HepG2 (cell line): Measurements from ENCODE around the gene FCHSD1. TPM values are rescaled to one million over a fixed set of nuclear protein-coding genes. Genes with fewer than 3 reads are reported as not detected.
"Not testable (repeated sequence)": the region's sequence is repeated elsewhere in the genome, so short reads cannot be mapped to it uniquely, and the experiment has no call there.

Experiments used
- ATAC-seq: fragments of 200-7000 bp; cut with Tn5 transposase; 3 replicates; pipeline ENCODE4 v1.9.1; 2020; ENCODE audit warnings: mild to moderate bottlenecking, moderate library complexity
- BruUV-seq: library from RNA; stranded (reverse); fragments of 400-500 nt; replicated peaks from 2 replicates; lab custom pipeline; 2021; lab: Mats Ljungman, UMichigan
- CTCF ChIA-PET: fragments of 300-600 bp; formaldehyde crosslinking; extraction: SDS; loops from one replicate; lab custom pipeline; 2021; ENCODE audit warnings: low total read pairs, inconsistent platforms, low intra/inter-chr PET ratio; lab: Yijun Ruan, JAX
- POLR2A ChIA-PET: fragments of 350-600 bp; sonication (Branson Sonifier 250); formaldehyde crosslinking; loops from one replicate; lab custom pipeline; 2020; ENCODE audit warnings: antibody characterized with exemption, inconsistent platforms; lab: Yijun Ruan, JAX
- DNase-seq: peaks from one replicate; pipeline ENCODE4 v3.0.0-alpha.2; 2015; ENCODE audit warnings: low spot score
- FAIRE-seq: peaks from 3 replicates; lab custom pipeline; 2011; peaks lifted over from hg19 to GRCh38; lab: Jason Lieb, UNC
- H2AFZ ChIP-seq: one replicate; pipeline ENCODE4 v1.6.1; 2011; ENCODE audit warnings: low read length, inconsistent platforms
- H3K27ac ChIP-seq: fragments of 300-600 bp; 3 replicates; pipeline ENCODE4 v1.8.0; 2011; ENCODE audit warnings: mixed run types, mild to moderate bottlenecking, mixed read lengths, low read length, inconsistent platforms; ENCODE audit not compliant: insufficient read depth; ENCODE audit errors: extremely low read length
- H3K27me3 ChIP-seq, 2 experiments: fragments of 200-600 bp in 1 of 2; 2 replicates in 1 of 2; 3 replicates in 1 of 2; pipeline versions ENCODE4 v1.6.0 to v1.8.0; 2011; ENCODE audit warnings: low read length in 2 of 2, mild to moderate bottlenecking in 2 of 2, moderate library complexity in 2 of 2, inconsistent platforms in 1 of 2; ENCODE audit not compliant: insufficient read depth in 2 of 2, control insufficient read depth in 1 of 2
- H3K36me3 ChIP-seq, 2 experiments: fragments of 200-600 bp in 1 of 2; replicated peaks in 1 of 2; 2 replicates in 1 of 2; 3 replicates in 1 of 2; pipeline versions ENCODE4 v1.5.1 to v1.8.0; 2011; ENCODE audit warnings: low read length in 2 of 2, inconsistent platforms in 1 of 2; ENCODE audit not compliant: insufficient read depth in 2 of 2, control insufficient read depth in 1 of 2
- H3K4me1 ChIP-seq: 2 replicates; pipeline ENCODE4 v1.5.1; 2012; ENCODE audit warnings: low read length, inconsistent platforms; ENCODE audit not compliant: insufficient read depth
- H3K4me2 ChIP-seq: 2 replicates; pipeline ENCODE4 v1.6.0; 2011; ENCODE audit warnings: low read depth, low read length, inconsistent platforms
- H3K4me3 ChIP-seq, 3 experiments: fragments of 200-600 bp in 1 of 3; sonication (generic), shearing (Covaris generic) in 1 of 3; replicated peaks in 1 of 3; 2 replicates each; pipeline ENCODE4 v1.5.1; 2011 to 2016; ENCODE audit warnings: low read length in 3 of 3, inconsistent platforms in 2 of 3, low read depth in 2 of 3, mild to moderate bottlenecking in 2 of 3, control low read depth in 1 of 3, mixed read lengths in 1 of 3; ENCODE audit not compliant: insufficient read depth in 1 of 3
- H3K79me2 ChIP-seq: one replicate; pipeline ENCODE4 v1.6.1; 2011; ENCODE audit warnings: low read length, inconsistent platforms; ENCODE audit not compliant: insufficient read depth
- H3K9ac ChIP-seq: 2 replicates; pipeline ENCODE4 v1.6.0; 2011; ENCODE audit warnings: mild to moderate bottlenecking, low read depth, low read length, inconsistent platforms; ENCODE audit not compliant: insufficient read depth
- H3K9me3 ChIP-seq: 2 replicates; pipeline ENCODE4 v1.5.1; 2012; ENCODE audit warnings: mild to moderate bottlenecking, low read length
- H4K20me1 ChIP-seq: 2 replicates; pipeline ENCODE4 v1.6.0; 2011; ENCODE audit warnings: inconsistent platforms, mild to moderate bottlenecking, low read length, moderate library complexity; ENCODE audit not compliant: insufficient read depth
- KLF13 ChIP-seq: sonication (generic); formaldehyde crosslinking; IDR thresholded peaks from 2 replicates; pipeline ENCODE4 v1.4.0; 2020; ENCODE audit warnings: mild to moderate bottlenecking, missing genetic modification reagents
- NCOR1 ChIP-seq: fragments of 200-600 bp; sonication (generic); IDR thresholded peaks from 2 replicates; pipeline ENCODE4 v1.7.0; 2017; ENCODE audit warnings: antibody characterized with exemption, low read length, borderline replicate concordance
- NFKBIZ ChIP-seq: IDR thresholded peaks from 2 replicates; pipeline ENCODE4 v1.6.1; 2018; ENCODE audit warnings: missing genetic modification reagents, missing compliant biosample characterization
- NR3C1 ChIP-seq: sonication (generic); formaldehyde crosslinking; IDR thresholded peaks from 2 replicates; pipeline ENCODE4 v1.4.0; 2020; ENCODE audit warnings: missing genetic modification reagents
- PRMT3 ChIP-seq: sonication (generic); formaldehyde crosslinking; IDR thresholded peaks from 2 replicates; pipeline ENCODE4 v1.8.1; 2022; ENCODE audit warnings: low read depth, mild to moderate bottlenecking, moderate library complexity, missing genetic modification reagents, borderline replicate concordance
- SMAD9 ChIP-seq: sonication (generic); formaldehyde crosslinking; IDR thresholded peaks from 2 replicates; pipeline ENCODE4 v1.5.1; 2020; ENCODE audit warnings: mild to moderate bottlenecking, missing genetic modification reagents
- SNRNP70 ChIP-seq: fragments of 200-400 bp; formaldehyde crosslinking; IDR thresholded peaks from 2 replicates; pipeline ENCODE4 v1.6.1; 2017; ENCODE audit warnings: mild to moderate bottlenecking, low read depth, low read length, moderate library complexity
- ZBTB3 ChIP-seq: sonication (generic); formaldehyde crosslinking; IDR thresholded peaks from 2 replicates; pipeline ENCODE4 v1.4.0; 2020; ENCODE audit warnings: low read depth, mild to moderate bottlenecking, moderate library complexity, missing genetic modification reagents, borderline replicate concordance
- ZMYM3 ChIP-seq: sonication (generic); formaldehyde crosslinking; IDR thresholded peaks from 2 replicates; pipeline ENCODE4 v1.5.1; 2020; ENCODE audit warnings: mild to moderate bottlenecking, missing genetic modification reagents
- ZNF121 ChIP-seq: sonication (generic); formaldehyde crosslinking; IDR thresholded peaks from 2 replicates; pipeline ENCODE4 v1.5.0; 2020; ENCODE audit warnings: mild to moderate bottlenecking, missing genetic modification reagents
- ZNF280D ChIP-seq: sonication (generic); formaldehyde crosslinking; IDR thresholded peaks from 2 replicates; pipeline ENCODE4 v1.5.1; 2020; ENCODE audit warnings: mild to moderate bottlenecking, missing genetic modification reagents
- ZNF776 ChIP-seq: sonication (generic); formaldehyde crosslinking; IDR thresholded peaks from 2 replicates; pipeline ENCODE4 v1.4.0; 2020; ENCODE audit warnings: mild to moderate bottlenecking, missing genetic modification reagents
- WGBS: methylation state at CpG from one replicate; pipeline ENCODE4 v1.1.6; 2017; ENCODE audit warnings: low lambda C conversion rate; 5-methylcytosine and 5-hydroxymethylcytosine counted together
- in situ Hi-C: cut with HindIII; loops from 2 replicates; pipeline ENCODE4 v1.10.0; 2017; ENCODE audit warnings: low pct_unique_long_range_greater_than_20kb; ENCODE audit not compliant: extremely low pct_ligation_motif_present
- intact Hi-C: fragments of 100-400 bp; cut with micrococcal nuclease; formaldehyde crosslinking; loops from one replicate; pipeline ENCODE4 v1.10.0; 2022; ENCODE audit not compliant: unreplicated experiment
- polyA plus RNA-seq, 8 experiments: library from polyadenylated mRNA; depleted of rRNA in 3 of 8; stranded (reverse) in 7 of 8; unstranded in 1 of 8; fragments of >200 nt; fragmentation: Illumina TruSeq in 4 of 8; extraction: Trizol in 4 of 8; gene quantifications; 2 replicates each; pipeline versions ENCODE4 v1.2.1 to v1.2.3, GENCODE V29; 2011 to 2016; ENCODE audit warnings: low read depth in 4 of 8, missing spikeins in 1 of 8, mixed read lengths in 1 of 8; ENCODE audit not compliant: insufficient read depth in 1 of 8
- total RNA-seq, 5 experiments: library from RNA; depleted of rRNA; stranded (reverse); fragments of >200 nt; fragmentation: Illumina TruSeq; extraction: Trizol; gene quantifications; 2 replicates each; pipeline ENCODE4 v1.2.3, GENCODE V29; 2016; ENCODE audit warnings: low read depth in 1 of 5
- TF ChIP-seq, protein P1 (sequence below): sonication (generic); formaldehyde crosslinking; IDR thresholded peaks from 2 replicates; pipeline ENCODE4 v1.5.0; 2020; ENCODE audit warnings: mild to moderate bottlenecking, missing genetic modification reagents

FCHSD1 gene
- total and polyA plus RNA-seq, 2 of the 13 experiments (the other 11 are each of a cell fraction or from before 2014, with no cell fraction given) = 5.5 to 15.4 TPM

DNA sequence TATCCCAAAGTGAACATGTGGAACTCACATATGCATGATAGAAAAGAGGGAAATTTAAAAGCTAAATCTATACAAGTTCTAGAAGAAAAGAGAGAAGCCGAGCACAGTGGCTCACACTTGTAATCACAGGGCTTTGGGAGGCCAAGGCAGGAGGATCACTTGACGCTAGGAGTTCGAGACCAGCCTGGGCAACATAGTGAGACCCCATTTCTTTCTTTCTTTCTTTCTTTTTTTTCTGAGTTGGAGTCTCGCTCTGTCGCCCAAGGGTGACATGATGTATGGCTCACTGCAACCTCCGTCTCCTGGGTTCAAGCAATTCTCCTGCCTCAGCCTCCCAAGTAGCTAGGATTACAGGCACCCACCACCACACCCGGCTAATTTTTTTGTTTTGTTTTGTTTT, 41.3 kb downstream of the FCHSD1 start:
- H2AFZ ChIP-seq, H3K9me3 ChIP-seq, intact Hi-C loops, DNase-seq, ATAC-seq, BruUV-seq, H4K20me1 ChIP-seq, FAIRE-seq, H3K36me3 ChIP-seq, CTCF ChIA-PET, H3K27me3 ChIP-seq, H3K4me3 ChIP-seq, H3K9ac ChIP-seq, in situ Hi-C loops: not testable (repeated sequence)
- Histone ChIP-seq H3K4me1 (peaks cover 91% of the 10 kb centered on the region), H3K27ac (peak overlapping the region; percentile 78), H3K79me2 (peaks cover 91% of the 10 kb centered on the region), H3K4me2 (peak overlapping the region; percentile 81)
- POLR2A ChIA-PET = interaction anchor here (1.0 to 3.9 kb wide), 3 partner anchors 10 to 27 kb away, joined by 3 to 14 read pairs (median 3); partner anchors contain the start of genes HDAC3 and RELL2
- TF ChIP-seq, protein P1, sequence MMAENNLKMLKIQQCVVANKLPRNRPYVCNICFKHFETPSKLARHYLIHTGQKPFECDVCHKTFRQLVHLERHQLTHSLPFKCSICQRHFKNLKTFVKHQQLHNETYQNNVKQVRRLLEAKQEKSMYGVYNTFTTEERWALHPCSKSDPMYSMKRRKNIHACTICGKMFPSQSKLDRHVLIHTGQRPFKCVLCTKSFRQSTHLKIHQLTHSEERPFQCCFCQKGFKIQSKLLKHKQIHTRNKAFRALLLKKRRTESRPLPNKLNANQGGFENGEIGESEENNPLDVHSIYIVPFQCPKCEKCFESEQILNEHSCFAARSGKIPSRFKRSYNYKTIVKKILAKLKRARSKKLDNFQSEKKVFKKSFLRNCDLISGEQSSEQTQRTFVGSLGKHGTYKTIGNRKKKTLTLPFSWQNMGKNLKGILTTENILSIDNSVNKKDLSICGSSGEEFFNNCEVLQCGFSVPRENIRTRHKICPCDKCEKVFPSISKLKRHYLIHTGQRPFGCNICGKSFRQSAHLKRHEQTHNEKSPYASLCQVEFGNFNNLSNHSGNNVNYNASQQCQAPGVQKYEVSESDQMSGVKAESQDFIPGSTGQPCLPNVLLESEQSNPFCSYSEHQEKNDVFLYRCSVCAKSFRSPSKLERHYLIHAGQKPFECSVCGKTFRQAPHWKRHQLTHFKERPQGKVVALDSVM (CRISPR knock-in tag) = peak; percentile 78
- TF ChIP-seq ZNF121 = peak; percentile 87
- 0 out of 2 replicates have a peak, but pooled peaks have one; percentile 11 for TF ChIP-seq ZMYM3 (CRISPR knock-in tag)
- 96% methylated on average over 7 of the region's 7 CpGs for WGBS

DNA sequence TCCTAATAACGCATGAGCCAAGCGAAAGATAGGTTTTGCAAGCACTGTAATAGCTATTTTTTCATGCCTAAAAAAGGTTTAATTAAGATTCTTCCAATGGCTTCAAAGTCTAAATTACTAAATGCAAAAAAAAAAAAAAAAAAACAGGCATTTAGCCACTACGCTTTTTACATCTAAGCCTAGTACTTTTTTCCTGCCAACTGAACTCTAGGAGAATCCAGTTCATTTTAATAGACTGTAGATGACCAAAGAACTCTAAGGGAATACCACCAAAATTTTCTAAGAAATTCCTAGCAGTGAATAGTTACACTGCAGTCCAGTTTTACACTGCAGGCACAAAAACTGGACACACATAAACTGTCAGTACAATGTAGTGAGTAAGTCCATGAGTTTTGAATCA, 42.2 kb downstream of the FCHSD1 start:
- H3K4me2 ChIP-seq = peak overlapping the region; percentile 81
- H3K9ac ChIP-seq = peak overlapping the region; percentile 51
- H2AFZ ChIP-seq = no peak overlapping the region
- peaks cover 91% of the 10 kb centered on the region for H3K4me1 ChIP-seq
- no peaks in the 10 kb centered on the region; the same call in 1 of the 2 replicates for H4K20me1 ChIP-seq
- peak overlapping the region; percentile 78 for H3K27ac ChIP-seq
- intact Hi-C loops = no loop called here
- no peaks in the 10 kb centered on the region for H3K36me3 ChIP-seq
- H3K79me2 ChIP-seq = peaks cover 91% of the 10 kb centered on the region
- 10% methylated on average over 3 of the region's 3 CpGs for WGBS
- DNase-seq (no peak), ATAC-seq (peak; percentile 23; the same call in 2 of the 3 replicates), FAIRE-seq (no peak)
- ChIA-PET CTCF (interaction anchor here (0.9 kb wide), 1 partner anchor 17 kb away, joined by 4 read pairs; no protein-coding TSS in a partner anchor), POLR2A (interaction anchor here (0.8 to 3.9 kb wide), 5 partner anchors 8 to 28 kb away, joined by 3 to 14 read pairs (median 5); partner anchors contain the start of genes DIAPH1, HDAC3 and RELL2)
- no TSS peak for BruUV-seq
- H3K9me3 ChIP-seq = no peaks in the 10 kb centered on the region
- H3K4me3 ChIP-seq = peak overlapping the region; percentile 24 to 49 (median 43); a peak in 5 of 6 replicates
- H3K27me3 ChIP-seq = no peaks in the 10 kb centered on the region
- in situ Hi-C loops = no loop called here
- TF ChIP-seq PRMT3 (no peak), NFKBIZ (CRISPR knock-in tag) (no peak), KLF13 (CRISPR knock-in tag) (no peak), ZNF280D (CRISPR knock-in tag) (0 out of 2 replicates have a peak, but pooled peaks have one; percentile 0), ZNF776 (no peak), NCOR1 (0 out of 2 replicates have a peak, but pooled peaks have one; percentile 10), NR3C1 (CRISPR knock-in tag) (no peak), ZBTB3 (CRISPR knock-in tag) (no peak), SNRNP70 (no peak), SMAD9 (no peak)
